ENCODE results near the gene MARCHF3. TPM values are rescaled to one million over a fixed set of nuclear protein-coding genes. Genes with fewer than 3 reads are reported as not detected.
"Not testable (repeated sequence)": the region's sequence is repeated elsewhere in the genome, so short reads cannot be mapped to it uniquely, and the experiment has no call there.

Gene MARCHF3
- total RNA-seq, 1 experiment from 2014 or later, result 6.5 TPM

GRCh38 chr5:126854526-126855110 is 175.7 kb downstream of the MARCHF3 start:
- DNase-seq (ENCODE audit: extremely low read depth, low read depth), result no peak

DNA sequence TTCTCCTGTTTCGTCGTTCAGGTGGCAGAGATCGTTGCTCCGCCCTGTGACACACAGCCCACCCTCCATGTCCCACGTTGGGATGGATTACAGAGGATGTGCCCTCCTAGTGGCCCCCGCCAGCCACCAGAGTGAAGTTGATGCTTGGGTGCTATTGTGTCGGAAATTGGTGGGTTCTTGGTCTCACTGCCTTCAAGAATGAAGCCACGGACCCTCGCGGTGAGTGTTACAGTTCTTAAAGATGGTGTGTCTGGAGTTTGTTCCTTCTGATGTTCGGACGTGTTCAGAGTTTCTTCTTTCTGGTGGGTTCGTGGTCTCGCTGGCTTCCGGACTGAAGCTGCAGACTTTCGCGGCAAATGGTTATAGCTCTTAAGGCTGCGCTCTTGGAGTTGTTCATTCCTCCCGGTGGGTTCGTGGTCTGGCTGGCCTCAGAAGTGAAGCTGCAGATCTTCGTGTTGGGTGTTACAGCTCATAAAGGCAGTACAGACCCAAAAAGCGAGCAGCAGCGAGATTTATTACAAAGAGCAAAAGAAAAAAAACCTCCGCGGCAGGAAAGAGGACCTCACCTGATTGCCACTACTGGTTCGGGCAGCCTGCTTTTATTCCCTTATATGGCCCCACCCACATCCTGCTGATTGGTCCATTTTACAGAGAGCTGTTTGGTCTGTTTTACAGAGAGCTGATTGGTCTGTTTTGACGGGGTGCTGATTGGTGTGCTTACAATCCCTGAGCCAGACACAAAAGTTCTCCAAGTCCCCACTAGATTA is 176.6 kb downstream of the MARCHF3 start:
- DNase-seq (ENCODE audit: extremely low read depth, low read depth), result not testable (repeated sequence)

DNA sequence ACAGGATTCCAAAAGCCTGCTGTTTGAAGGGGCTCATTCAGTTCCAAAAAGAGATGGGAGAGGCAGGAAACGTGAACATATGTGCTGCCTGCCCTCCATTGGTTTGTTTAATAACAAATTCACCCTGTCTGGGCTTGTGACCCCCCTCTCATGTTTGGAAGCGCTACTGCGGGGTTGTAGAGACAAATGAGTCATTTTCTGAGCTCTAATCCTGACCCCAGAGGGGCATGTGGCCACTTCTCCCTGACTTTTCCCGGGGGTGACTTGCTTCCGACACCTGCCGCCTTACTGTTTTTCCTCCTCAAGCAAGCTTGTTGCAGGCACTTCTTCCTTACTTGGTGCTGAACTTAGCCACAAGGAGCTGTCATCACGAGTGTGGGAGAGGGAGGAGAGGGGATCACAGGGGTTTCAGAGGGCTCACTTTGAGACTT is 177.5 kb downstream of the MARCHF3 start:
- DNase-seq (ENCODE audit: extremely low read depth, low read depth), result no peak

DNA sequence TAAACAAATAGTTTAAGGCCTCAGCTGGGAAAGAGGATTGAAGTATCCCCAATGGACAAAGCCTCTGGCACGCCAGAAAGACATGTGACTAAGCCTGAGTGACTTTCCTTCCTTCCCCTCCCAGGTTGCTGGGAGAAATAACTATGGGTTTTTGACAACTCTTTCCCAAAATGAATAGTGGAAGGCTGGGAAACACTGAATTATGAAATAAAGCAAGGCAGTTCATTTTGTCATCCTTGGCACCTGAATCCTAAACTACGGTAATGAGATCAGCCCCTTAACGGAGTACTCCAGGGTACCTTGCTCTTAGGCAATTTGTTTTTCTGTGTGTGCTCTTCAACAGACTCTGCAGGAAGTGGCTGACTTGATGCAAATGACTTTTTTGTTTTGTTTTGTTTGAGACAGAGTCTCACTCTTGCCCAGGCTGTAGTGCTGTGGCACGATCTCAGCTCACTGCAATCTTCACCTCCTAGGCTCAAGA is 178.2 kb downstream of the MARCHF3 start:
- DNase-seq (ENCODE audit: extremely low read depth, low read depth), result no peak

DNA sequence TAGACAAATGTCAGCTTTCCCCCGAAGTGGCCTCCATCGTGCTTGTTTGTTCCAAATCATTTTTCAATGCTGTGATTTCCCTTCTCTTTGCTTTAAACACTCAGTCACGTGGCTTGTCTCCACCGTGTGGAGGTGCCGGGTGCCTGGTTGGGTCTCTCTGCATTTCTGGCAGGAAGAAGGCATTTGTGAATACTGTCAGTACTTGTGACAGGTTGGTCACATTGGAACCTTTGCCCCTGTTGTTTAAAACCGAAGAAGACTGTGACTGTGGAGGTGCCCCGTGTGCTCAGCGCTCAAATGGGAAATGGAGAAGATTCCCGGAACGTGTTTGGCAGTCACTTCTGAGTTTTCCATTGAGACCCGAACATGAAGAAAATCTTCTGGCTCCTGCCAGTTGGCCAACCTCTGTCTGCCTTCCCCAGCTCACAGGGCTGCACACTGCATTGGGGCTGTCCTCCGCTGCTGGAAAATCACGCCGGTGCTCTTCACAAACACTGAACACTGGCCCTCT is 178.8 kb downstream of the MARCHF3 start:
- no peak for DNase-seq (ENCODE audit: extremely low read depth, low read depth)

DNA sequence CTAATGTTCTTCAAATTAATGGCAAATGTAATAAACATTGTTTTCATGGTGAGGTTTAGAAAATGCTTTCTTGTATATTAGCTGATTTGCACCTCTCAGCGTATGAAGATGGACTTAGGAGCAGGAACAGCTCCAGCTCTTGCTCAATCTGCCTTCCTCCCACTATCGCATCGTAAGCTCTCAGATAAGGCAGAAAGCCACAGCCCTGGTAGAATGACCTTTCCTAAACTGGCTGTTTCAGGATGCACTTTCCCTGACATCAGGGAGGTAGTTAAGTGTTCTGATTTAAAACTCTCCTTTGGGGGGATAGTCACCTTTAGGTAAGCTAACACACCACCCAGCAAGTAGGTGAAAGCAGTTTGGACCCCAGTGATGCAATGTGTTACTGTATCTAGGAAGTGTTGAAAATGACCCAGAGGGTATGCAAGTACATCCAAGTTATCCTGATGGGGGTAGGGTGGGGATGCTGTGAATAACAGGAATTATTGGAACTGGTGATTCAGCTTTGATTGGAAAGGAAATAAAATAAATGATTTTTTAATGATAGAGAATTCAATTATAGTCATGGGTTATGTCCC is 181.2 kb downstream of the MARCHF3 start:
- DNase-seq (ENCODE audit: extremely low read depth, low read depth), result no peak

- no peak for DNase-seq (ENCODE audit: extremely low read depth, low read depth)
These were observed 182.1 kb downstream of the MARCHF3 start for GRCh38 chr5:126848253-126848652.

DNA sequence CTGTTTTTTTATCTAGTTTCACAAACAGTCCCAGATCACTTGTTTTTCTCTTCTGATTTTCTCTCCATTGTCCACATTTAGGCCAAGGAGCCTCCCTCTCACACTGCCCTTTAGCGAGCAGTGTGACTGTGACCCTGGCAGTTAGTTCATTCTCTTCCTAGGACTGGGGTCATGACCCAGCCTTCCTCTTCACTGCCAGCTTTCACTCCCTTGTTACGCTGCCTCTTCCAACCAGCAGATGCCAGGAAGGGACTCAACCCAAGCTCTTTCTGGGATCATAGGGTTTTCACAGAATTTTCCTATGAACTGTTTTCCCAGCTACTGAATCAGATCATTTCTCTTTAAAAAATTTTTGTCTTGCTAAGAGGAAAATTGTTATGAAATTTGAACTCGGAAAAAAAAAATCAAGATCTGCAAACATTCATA is 182.5 kb downstream of the MARCHF3 start:
- no peak for DNase-seq (ENCODE audit: extremely low read depth, low read depth)

- no peak for DNase-seq (ENCODE audit: extremely low read depth, low read depth)
These were observed 182.9 kb downstream of the MARCHF3 start for GRCh38 chr5:126847456-126847820.

DNA sequence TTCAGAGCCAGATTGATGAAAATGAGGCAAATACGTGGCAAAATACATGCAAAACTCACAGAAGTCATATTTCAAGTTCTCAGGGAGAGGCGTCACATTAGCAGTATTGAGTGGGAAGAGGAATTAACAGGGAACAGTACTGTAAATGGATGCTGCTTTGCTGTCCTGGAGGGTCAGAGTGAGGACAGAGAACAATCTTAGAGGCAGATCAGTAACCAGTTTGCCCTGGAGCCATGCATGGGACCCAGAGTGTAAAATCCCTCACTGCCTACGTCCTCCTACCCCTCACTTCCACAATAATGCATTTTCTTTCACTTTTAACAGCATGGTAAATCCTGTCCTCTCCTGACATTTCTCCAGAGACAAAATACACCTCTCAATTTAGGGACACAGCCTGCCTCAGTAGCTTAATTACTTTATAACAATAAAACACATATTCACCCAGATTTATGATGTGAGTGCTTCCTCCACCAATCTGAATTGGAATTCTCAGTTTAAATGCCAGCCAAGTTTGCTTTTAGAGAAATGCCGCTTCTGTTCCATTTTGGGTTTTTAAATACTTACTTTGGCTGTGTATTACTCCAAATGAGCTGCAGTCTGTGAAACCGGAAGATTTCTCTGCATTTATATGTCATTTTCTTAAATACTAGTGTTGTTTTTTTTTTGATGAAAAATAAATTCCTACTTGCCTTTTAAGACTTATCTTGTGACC is 183.5 kb downstream of the MARCHF3 start:
- no peak for DNase-seq (ENCODE audit: extremely low read depth, low read depth)

GRCh38 chr5:126846344-126846743 is 184.0 kb downstream of the MARCHF3 start:
- DNase-seq (ENCODE audit: extremely low read depth, low read depth), result no peak

GRCh38 chr5:126845470-126846070 is 184.8 kb downstream of the MARCHF3 start:
- not testable (repeated sequence) for DNase-seq (ENCODE audit: extremely low read depth, low read depth)

GRCh38 chr5:126843375-126843774 is 187.0 kb downstream of the MARCHF3 start:
- DNase-seq (ENCODE audit: extremely low read depth, low read depth), result not testable (repeated sequence)

DNA sequence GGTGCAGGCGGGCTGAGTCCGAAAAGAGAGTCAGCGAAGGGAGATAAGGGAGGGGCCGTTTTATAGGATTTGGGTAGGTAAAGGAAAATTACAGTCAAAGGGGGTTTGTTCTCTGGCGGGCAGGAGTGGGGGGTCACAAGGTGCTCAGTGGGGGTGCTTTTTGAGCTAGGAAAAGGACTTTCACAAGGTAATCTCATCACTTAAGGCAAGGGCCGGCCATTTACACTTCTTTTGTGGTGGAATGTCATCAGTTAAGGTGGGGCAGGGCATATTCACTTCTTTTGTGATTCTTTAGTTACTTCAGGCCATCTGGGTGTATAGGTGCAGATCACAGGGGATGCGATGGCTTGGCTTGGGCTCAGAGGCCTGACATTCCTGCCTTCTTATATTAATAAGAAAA is 191.0 kb downstream of the MARCHF3 start:
- DNase-seq (ENCODE audit: extremely low read depth, low read depth), result not testable (repeated sequence)

- DNase-seq (ENCODE audit: extremely low read depth, low read depth), result no peak
These were observed 192.3 kb downstream of the MARCHF3 start for GRCh38 chr5:126837906-126838539.

- no peak for DNase-seq (ENCODE audit: extremely low read depth, low read depth)
These were observed 193.1 kb downstream of the MARCHF3 start for GRCh38 chr5:126837242-126837641.

GRCh38 chr5:126836778-126837177 is 193.6 kb downstream of the MARCHF3 start:
- no peak for DNase-seq (ENCODE audit: extremely low read depth, low read depth)

DNA sequence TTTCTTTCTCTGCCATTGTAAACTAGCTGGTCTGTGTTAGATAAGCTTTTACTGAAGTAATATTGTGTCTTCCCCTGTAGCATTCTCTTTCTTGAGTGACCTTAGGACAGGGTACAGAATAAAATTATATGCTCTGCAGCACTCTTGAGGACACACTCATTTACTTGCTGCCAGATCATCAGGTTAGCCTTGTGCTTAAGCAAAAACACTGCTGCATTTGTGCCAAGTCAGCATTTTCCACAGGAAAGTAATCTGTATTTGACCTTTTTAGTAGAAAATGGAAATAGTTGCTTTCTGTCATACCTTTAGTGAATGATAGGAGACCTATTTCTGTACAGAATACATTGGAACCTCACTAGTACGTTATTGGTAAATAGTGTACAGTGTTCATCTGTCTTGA is 199.2 kb downstream of the MARCHF3 start:
- no peak for DNase-seq (ENCODE audit: extremely low read depth, low read depth)

DNA sequence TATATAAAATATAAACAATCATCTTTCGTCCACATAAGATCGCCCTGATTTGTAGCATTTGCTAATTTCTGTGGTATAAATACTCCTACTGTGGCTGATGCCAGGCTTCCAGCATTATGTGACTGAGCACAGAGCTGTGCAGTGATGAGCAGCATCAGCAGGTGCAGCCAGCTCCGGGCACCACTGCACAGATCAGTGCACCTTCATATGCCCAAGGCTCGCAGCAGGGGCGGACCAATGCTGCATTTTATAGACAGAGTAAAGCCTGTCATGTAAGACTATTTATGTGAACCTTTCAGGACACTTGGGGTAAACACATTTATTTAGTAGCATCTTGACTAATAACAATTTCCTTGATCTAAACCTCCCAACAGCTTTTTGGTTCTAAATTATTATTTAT is 200.3 kb downstream of the MARCHF3 start:
- no peak for DNase-seq (ENCODE audit: extremely low read depth, low read depth)

DNA sequence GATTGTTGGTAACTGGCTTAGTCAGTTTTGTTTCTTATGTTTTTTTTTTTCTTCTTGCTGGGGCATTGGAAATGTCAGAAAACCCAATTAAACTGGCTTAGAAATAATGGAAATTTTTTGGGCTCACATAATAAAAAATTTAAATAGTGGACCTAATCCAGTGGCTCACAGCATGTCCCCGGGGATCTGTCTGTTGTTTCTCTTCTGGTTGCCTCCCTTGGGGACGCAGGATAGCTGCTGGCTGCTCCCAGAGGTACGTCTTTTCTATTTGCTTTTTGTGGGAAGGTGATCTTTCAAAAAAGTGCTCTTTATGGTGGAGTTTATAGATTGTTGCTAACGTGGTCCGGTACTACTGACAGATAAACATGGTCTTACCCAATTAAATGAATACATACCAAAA is 201.3 kb downstream of the MARCHF3 start:
- no peak for DNase-seq (ENCODE audit: extremely low read depth, low read depth)

Measured in NCI-H460 (cell line).